ENCODE data around the gene RING1.

- TF ChIP-seq CTCF (IDR thresholded peaks at IDR 0.05 in 2 of 3, conservative IDR thresholded peaks at IDR 0.05 in 1 of 3; ENCODE audit: borderline replicate concordance in 1 of 3, insufficient read depth in 1 of 3, low read depth in 2 of 3, low read length in 2 of 3) (no peak), EZH2 (IDR thresholded peaks at IDR 0.05) (no peak), POLR2A (IDR thresholded peaks at IDR 0.05; ENCODE audit: borderline replicate concordance, extremely low read depth, insufficient read depth, insufficient read length) (no peak), YY1 (IDR thresholded peaks at IDR 0.05; ENCODE audit: extremely low read depth, insufficient replicate concordance, low read depth, low read length) (no peak), ZNF274 (IDR thresholded peaks at IDR 0.05; ENCODE audit: low read depth, low read length) (no peak), EGR1 (IDR thresholded peaks at IDR 0.05; ENCODE audit: low read depth) (no peak), JUND (IDR thresholded peaks at IDR 0.05) (no peak), REST (IDR thresholded peaks at IDR 0.05; ENCODE audit: low read depth) (no peak), ELF1 (IDR thresholded peaks at IDR 0.05; ENCODE audit: borderline replicate concordance, low read depth) (no peak), ATF3 (IDR thresholded peaks at IDR 0.05) (no peak), MAX (IDR thresholded peaks at IDR 0.05) (no peak)
Observed at GRCh38 chr6:33192105-33192646, 16.1 kb upstream of the RING1 start, which contains the start of gene COL11A2.

All from HCT116 (cell line).